Regular cardiac myocyte (primary cell): ENCODE measurements around the gene RRAS. TPM values are rescaled to one million over a fixed set of nuclear protein-coding genes. Genes with fewer than 3 reads are reported as not detected.

ENCODE experiments used
- total RNA-seq: library from RNA; depleted of rRNA; stranded (reverse); fragments of >200 nt; gene quantifications from 2 replicates; pipeline ENCODE4 v1.2.3, GENCODE V29; 2014

Gene RRAS
- total RNA-seq = 60.8 and 71.9 TPM in 2 replicates

GRCh38 chr19:49640113-49640898, at the start of gene RRAS:
Gene RRAS, minus strand, starts transcription at chr19:49640143. Its CDS starts 45 bp downstream, at chr19:49640098.

DNA sequence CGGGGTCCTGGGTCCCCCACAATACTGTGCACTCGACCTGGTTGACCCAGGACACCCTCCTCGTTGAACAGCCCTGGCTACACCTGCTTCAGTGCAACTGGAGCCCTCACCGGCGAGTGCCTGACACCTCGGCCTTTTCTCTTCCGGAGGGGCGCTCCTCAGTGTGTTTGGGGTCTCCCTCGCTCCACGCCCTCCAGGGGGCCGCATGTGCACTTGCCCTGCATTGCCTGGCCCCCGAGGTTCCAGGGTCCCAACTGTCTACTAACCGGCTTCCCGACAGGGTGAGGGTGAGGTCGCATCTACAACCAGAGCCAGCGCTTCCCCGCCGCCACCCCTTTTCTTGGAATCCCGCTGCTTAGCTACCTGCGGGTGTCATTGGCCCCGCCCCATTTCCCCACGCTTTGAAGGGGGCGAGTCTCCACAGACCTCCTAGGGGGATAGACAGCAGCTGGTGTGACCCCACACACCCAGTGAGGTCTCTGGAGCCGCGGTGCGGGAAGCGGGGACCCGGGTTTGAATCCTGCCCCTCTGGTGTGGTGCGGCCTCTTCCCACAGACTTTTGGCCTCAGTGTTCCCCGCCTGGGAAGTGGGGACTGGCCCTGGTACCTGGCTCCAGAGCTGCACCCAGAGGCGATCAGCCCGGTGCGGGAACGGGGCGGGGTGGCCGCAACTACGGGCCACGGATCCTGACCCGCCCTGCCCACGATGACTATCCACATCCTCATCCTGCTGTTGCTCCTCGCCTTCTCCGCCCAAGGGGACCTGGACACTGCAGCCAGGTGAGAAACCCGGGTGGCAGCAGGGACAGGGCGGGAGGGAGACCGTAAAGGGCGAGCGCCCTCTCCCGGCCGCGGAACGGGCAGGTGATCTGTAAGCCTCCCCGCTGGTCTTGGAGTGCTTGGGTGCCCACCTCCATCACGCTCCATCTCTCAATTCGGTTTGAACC, 49.5 kb upstream of the RRAS start, which contains the start of gene ADM5:
TSS of gene ADM5 (plus strand) at position 462 of the 946 bp plus-strand sequence. CDS start at position 706, 244 bp downstream.

DNA sequence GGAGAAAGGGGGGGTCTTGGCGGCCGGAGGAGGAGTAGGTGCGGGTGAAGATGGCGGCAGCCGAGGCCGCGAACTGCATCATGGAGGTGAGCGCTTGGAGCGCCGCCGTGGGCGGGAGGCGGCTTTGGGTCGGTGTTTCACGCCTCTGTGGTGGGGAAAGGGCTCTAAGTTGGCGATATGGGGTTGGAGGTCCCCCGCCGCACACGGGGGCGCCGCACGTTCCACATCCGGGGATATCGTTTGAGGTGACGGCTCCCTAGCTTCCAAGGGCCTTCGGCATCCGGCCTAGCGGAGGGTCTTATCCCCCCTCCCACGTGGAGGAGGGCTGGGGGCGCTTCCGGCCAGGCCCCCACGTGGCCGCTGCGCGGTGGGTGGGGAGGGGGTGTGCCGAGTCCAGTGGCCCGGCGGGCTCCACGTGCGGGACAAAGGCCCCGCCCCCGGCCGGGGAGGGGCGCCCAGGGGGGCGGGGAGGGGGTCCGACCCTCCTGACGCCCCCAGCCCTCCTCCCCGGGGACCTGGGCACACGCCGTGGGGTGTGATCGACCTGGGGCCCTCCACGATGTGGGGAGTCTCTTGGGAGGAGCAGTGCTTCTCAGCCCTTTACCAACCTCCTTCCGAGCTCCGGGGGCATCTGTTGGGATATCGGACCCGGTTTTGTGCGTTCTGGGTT, 37.4 kb upstream of the RRAS start, which contains the start of gene PRMT1:
TSS of gene PRMT1 (plus strand) at position 41 of the 670 bp plus-strand sequence. CDS start at position 51, 10 bp downstream.

GRCh38 chr19:49665351-49666119, 25.6 kb upstream of the RRAS start, which contains the start of the genes BCL2L12 and IRF3:
Gene BCL2L12, plus strand, starts transcription at chr19:49665933. Its CDS starts 760 bp downstream, at chr19:49666693.
Gene IRF3, minus strand, starts transcription at chr19:49665857. Its CDS starts 1,019 bp downstream, at chr19:49664838.

DNA sequence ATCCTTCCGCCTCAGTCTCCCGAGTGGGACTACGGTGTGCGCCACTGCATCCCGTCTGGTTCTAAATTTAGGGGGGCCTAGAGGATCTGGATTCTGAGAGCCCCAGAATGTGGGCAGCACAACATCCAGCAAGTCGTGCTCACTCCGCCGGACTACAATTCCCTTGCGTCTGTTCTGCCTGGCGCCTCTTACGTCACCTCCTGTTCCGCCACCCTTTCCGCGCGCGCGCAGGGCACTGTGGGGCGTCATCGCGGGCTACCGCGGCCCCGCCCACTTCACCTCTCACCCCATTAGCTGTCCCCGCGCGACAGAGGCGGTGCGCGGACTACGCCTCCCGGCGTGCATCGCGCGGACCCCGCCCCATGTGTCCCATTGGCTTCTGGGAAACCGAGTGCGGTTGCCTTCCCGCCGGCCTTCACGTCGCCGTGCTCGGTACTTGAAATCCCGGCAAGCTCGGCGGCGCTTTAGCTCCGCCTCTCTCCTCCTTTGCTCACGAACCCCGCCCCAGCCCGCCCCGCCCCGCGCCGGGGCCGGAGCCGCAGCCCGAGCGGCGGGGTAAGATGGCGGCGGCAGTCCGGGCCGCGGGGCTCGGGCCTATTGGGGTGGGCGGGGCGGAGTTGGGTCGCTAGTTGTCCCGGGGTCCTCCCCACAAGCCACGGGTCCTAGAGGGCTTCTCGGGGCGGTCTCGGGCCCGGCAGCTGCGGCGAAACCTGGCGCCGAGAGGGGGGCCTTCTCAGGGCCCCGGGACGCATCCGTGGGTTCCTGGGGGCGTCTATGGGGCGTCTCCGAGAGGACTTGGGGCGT, 1.9 kb upstream of the RRAS start, which contains the start of gene SCAF1:
TSS of gene SCAF1 (plus strand) at position 522 of the 804 bp plus-strand sequence. CDS start 2,818 bp downstream, outside the sequence.

DNA sequence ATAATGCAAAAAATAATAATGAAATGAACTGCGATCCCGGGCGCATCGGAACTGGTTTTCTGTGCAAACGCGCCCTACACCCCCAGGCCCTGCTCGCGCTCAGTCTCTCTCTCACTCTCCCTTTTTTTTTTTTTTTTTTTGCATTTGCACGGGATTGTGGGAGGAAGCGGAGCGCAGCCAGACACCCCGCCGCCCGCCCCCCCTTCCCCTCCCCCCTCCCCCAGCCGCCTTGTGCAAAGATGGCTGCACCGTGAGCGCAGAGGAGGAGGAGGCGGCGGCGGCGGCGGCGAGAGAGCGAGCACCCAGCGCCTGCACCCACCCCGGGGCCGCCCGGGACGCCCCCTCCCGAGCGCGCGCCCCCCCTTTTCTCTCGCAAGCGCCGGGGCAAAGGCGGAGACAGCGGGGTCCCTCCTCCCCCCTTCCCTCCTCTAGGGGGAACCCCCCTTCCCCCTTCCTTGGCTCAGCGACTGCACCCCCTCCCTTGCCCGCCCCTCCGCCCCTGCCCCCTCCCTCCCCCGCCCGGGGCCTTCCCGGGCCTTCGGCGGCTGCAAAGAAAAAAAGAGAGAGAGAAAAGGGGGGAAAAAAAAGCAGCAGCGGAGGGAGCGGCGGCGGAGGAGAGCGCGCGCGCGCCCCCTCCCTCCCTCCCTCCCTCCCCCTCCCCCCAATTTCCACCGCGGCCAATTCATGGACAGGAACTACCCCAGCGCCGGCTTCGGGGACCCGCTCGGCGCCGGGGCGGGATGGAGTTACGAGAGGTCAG, 48.8 kb downstream of the RRAS start, which contains the start of gene PRR12:
TSS of gene PRR12 (plus strand) at position 212 of the 760 bp plus-strand sequence. CDS start at position 685, 473 bp downstream.

Other genes starting within 250 kb of the RRAS start
- not detected in 2 replicates for gene PTH2, start 216.7 kb downstream of the RRAS start, total RNA-seq
- not detected in 2 replicates for gene GFY, start 214.8 kb downstream of the RRAS start, total RNA-seq
- 0.19 and 1.1 TPM in 2 replicates for gene SLC17A7, start 198.6 kb downstream of the RRAS start, total RNA-seq
- gene PIH1D1, start 188.3 kb downstream of the RRAS start, total RNA-seq = 133 and 157 TPM in 2 replicates
- 17.2 and 59.2 TPM in 2 replicates for gene ALDH16A1, start 186.9 kb downstream of the RRAS start, total RNA-seq
- gene FLT3LG, start 165.9 kb downstream of the RRAS start, total RNA-seq = 1.5 and 3.4 TPM in 2 replicates
- gene RPL13A, start 152.5 kb downstream of the RRAS start, total RNA-seq = 2,978 and 3,842 TPM in 2 replicates
- 3,515 and 5,692 TPM in 2 replicates for gene RPS11, start 143.7 kb downstream of the RRAS start, total RNA-seq
- gene FCGRT, start 127.5 kb downstream of the RRAS start, total RNA-seq = 19.0 and 69.3 TPM in 2 replicates
- 198 and 257 TPM in 2 replicates for gene RCN3, start 112.1 kb downstream of the RRAS start, total RNA-seq
- 49.6 and 72.9 TPM in 2 replicates for gene NOSIP, start 59.6 kb downstream of the RRAS start, total RNA-seq
- gene PRRG2, start 58.8 kb downstream of the RRAS start, total RNA-seq = 0.19 and 1.1 TPM in 2 replicates
- 1.1 and 1.3 TPM in 2 replicates for gene PRR12, start 49.0 kb downstream of the RRAS start, total RNA-seq
- 10.1 and 21.5 TPM in 2 replicates for gene SCAF1, start 2.1 kb upstream of the RRAS start, total RNA-seq
- gene IRF3, start 25.7 kb upstream of the RRAS start, total RNA-seq = 48.8 and 80.3 TPM in 2 replicates
- 2.8 and 12.8 TPM in 2 replicates for gene BCL2L12, start 25.8 kb upstream of the RRAS start, total RNA-seq
- 274 and 493 TPM in 2 replicates for gene PRMT1, start 37.1 kb upstream of the RRAS start, total RNA-seq
- 0.56 and 0.77 TPM in 2 replicates for gene ADM5, start 49.5 kb upstream of the RRAS start, total RNA-seq
- 13.0 and 15.5 TPM in 2 replicates for gene CPT1C, start 51.0 kb upstream of the RRAS start, total RNA-seq
- 0.28 and 0.38 TPM in 2 replicates for gene TSKS, start 123.2 kb upstream of the RRAS start, total RNA-seq
- gene AP2A1, start 126.9 kb upstream of the RRAS start, total RNA-seq = 67.4 and 102 TPM in 2 replicates
- 23.7 and 26.8 TPM in 2 replicates for gene FUZ, start 173.1 kb upstream of the RRAS start, total RNA-seq
- 14.0 and 14.1 TPM in 2 replicates for gene MED25, start 178.1 kb upstream of the RRAS start, total RNA-seq
- gene PTOV1, start 211.0 kb upstream of the RRAS start, total RNA-seq = 35.1 and 42.6 TPM in 2 replicates
- 29.0 and 44.3 TPM in 2 replicates for gene PNKP, start 227.4 kb upstream of the RRAS start, total RNA-seq
- gene AKT1S1, start 237.2 kb upstream of the RRAS start, total RNA-seq = 7.9 and 14.6 TPM in 2 replicates
- 6.3 and 7.9 TPM in 2 replicates for gene TBC1D17, start 237.6 kb upstream of the RRAS start, total RNA-seq